MM.1S (cell line): ENCODE data around the gene DRC7.

ENCODE experiments used
- DNase-seq: peaks from one replicate; pipeline ENCODE4 v3.0.0-alpha.2; 2015
- H2AFZ ChIP-seq: fragments of 300-600 bp; sonication (generic); 2 replicates; pipeline ENCODE4 v1.6.0; 2016; ENCODE audit warnings: antibody characterized with exemption, low read length
- H3F3A ChIP-seq: fragments of 300-600 bp; sonication (generic); 2 replicates; pipeline ENCODE4 v1.6.1; 2016; ENCODE audit warnings: mild to moderate bottlenecking, antibody characterized with exemption, low read length, moderate library complexity, mixed read lengths; ENCODE audit not compliant: insufficient read depth
- H3K27ac ChIP-seq: fragments of 300-600 bp; sonication (generic); 2 replicates; pipeline ENCODE4 v1.5.1; 2016; ENCODE audit warnings: mild to moderate bottlenecking, low read length
- H3K27me3 ChIP-seq: fragments of 300-600 bp; sonication (generic); replicated peaks from 2 replicates; pipeline ENCODE4 v1.6.0; 2016; ENCODE audit warnings: low read length; ENCODE audit not compliant: insufficient read depth
- H3K36me3 ChIP-seq: fragments of 300-600 bp; sonication (generic); replicated peaks from 2 replicates; pipeline ENCODE4 v1.6.1; 2016; ENCODE audit warnings: mild to moderate bottlenecking, low read length, mixed read lengths; ENCODE audit not compliant: insufficient read depth
- H3K4me1 ChIP-seq: fragments of 300-600 bp; sonication (generic); 2 replicates; pipeline ENCODE4 v1.6.1; 2016; ENCODE audit warnings: low read length, mixed read lengths
- H3K4me2 ChIP-seq: fragments of 300-600 bp; sonication (generic); 2 replicates; pipeline ENCODE4 v1.6.0; 2016; ENCODE audit warnings: low read depth, low read length
- H3K4me3 ChIP-seq: fragments of 300-600 bp; sonication (generic); 2 replicates; pipeline ENCODE4 v1.5.1; 2016; ENCODE audit warnings: low read length, mixed read lengths
- H3K79me2 ChIP-seq: fragments of 300-600 bp; sonication (generic); 2 replicates; pipeline ENCODE4 v1.6.1; 2016; ENCODE audit warnings: mixed run types, low read length, mixed read lengths
- H3K9ac ChIP-seq: fragments of 300-600 bp; sonication (generic); 2 replicates; pipeline ENCODE4 v1.6.1; 2016; ENCODE audit warnings: low read length, mixed read lengths
- H3K9me2 ChIP-seq: fragments of 300-600 bp; sonication (generic); replicated peaks from 2 replicates; pipeline ENCODE4 v1.6.1; 2016; ENCODE audit warnings: mild to moderate bottlenecking, low read length, mixed read lengths; ENCODE audit not compliant: insufficient read depth
- H3K9me3 ChIP-seq: fragments of 300-600 bp; sonication (generic); replicated peaks from 2 replicates; pipeline ENCODE4 v1.6.1; 2016; ENCODE audit warnings: mild to moderate bottlenecking, low read length, mixed read lengths; ENCODE audit not compliant: insufficient read depth
- H4K20me1 ChIP-seq: fragments of 300-600 bp; sonication (generic); 2 replicates; pipeline ENCODE4 v1.6.1; 2016; ENCODE audit warnings: mild to moderate bottlenecking, low read length, moderate library complexity, mixed read lengths; ENCODE audit not compliant: insufficient read depth
- EZH2 ChIP-seq: fragments of 300-600 bp; sonication (generic); optimal IDR thresholded peaks from 2 replicates; pipeline ENCODE3; 2017; ENCODE audit warnings: low read depth, mild to moderate bottlenecking, antibody characterized with exemption, low read length, mixed read lengths
- EZH2phosphoT487 ChIP-seq: fragments of 300-600 bp; sonication (generic); IDR thresholded peaks from 2 replicates; pipeline ENCODE4 v1.6.1; 2018; ENCODE audit warnings: antibody characterized with exemption, low read length
- TF ChIP-seq, protein P1 (sequence below): fragments of 300-600 bp; sonication (generic); IDR thresholded peaks from 2 replicates; pipeline ENCODE4 v1.5.1; 2016; ENCODE audit warnings: antibody characterized with exemption, low read length, mixed read lengths

The DRC7 gene

DNA sequence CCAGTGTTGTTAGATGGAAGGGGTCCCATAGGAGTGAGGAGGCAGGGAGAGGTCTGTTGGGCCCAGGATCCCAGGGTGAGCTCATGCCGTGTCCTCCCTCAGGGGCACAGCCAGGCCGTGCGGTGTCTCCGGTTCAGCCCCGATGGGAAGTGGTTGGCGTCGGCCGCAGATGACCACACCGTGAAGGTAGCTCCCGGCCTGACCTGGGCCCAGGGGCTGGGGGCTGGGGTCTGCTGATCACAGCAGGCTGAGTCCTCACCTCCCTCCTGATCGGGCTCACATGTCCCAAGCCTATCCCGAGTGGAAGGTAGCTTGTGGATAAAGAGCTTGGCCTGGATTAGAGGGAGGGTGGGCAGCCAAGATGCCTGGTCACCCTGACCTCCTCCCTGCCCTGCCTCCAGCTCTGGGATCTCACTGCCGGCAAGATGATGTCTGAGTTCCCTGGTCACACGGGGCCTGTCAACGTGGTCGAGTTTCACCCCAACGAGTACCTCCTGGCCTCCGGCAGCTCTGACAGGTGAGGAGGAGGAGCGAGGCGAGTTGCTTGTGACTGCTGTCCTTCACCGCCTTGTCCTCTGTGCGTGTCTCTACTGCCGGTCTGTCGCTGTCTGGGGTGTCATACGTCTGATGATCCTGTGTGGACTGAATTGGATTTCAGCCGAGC is 57.1 kb downstream of the DRC7 start:
- H3K36me3 ChIP-seq: no peaks in the 10 kb centered on the region
- no peaks in the 10 kb centered on the region for H3K4me1 ChIP-seq
- no peaks in the 10 kb centered on the region for H4K20me1 ChIP-seq
- DNase-seq: no peak
- no peak overlapping the region for H3K4me2 ChIP-seq
- no peaks in the 10 kb centered on the region for H3K79me2 ChIP-seq
- no peaks in the 10 kb centered on the region for H3K27me3 ChIP-seq
- no peak overlapping the region for H3K4me3 ChIP-seq
- no peaks in the 10 kb centered on the region for H3F3A ChIP-seq
- TF ChIP-seq EZH2phosphoT487 (no peak), EZH2 (no peak)
- TF ChIP-seq, protein P1, sequence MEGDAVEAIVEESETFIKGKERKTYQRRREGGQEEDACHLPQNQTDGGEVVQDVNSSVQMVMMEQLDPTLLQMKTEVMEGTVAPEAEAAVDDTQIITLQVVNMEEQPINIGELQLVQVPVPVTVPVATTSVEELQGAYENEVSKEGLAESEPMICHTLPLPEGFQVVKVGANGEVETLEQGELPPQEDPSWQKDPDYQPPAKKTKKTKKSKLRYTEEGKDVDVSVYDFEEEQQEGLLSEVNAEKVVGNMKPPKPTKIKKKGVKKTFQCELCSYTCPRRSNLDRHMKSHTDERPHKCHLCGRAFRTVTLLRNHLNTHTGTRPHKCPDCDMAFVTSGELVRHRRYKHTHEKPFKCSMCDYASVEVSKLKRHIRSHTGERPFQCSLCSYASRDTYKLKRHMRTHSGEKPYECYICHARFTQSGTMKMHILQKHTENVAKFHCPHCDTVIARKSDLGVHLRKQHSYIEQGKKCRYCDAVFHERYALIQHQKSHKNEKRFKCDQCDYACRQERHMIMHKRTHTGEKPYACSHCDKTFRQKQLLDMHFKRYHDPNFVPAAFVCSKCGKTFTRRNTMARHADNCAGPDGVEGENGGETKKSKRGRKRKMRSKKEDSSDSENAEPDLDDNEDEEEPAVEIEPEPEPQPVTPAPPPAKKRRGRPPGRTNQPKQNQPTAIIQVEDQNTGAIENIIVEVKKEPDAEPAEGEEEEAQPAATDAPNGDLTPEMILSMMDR: no peak
- no peak overlapping the region for H3K9ac ChIP-seq
- H3K9me3 ChIP-seq: no peaks in the 10 kb centered on the region
- no peak overlapping the region for H2AFZ ChIP-seq
- no peaks in the 10 kb centered on the region for H3K9me2 ChIP-seq
- H3K27ac ChIP-seq: no peak overlapping the region

DNA sequence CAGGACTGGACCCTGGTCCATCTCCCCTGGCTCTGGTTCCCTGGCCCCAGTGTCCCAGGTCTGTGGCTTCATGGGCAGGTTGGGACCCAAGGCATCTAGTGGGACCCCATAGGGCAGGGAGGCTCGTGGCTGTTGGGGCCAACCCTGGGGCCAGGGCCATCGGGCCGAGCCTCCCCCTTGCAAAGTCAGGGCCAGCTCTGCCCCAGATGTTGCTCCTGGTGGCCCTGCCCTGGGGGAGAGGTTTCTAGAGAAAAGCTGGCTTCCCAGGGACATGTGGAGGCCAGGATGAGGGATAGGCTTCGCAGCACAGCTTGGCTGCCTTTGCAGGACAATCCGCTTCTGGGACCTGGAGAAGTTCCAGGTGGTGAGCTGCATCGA is 57.6 kb downstream of the DRC7 start:
- Histone ChIP-seq H3K27ac (no peak overlapping the region), H3K4me3 (no peak overlapping the region), H3K4me1 (no peaks in the 10 kb centered on the region), H3K79me2 (no peaks in the 10 kb centered on the region), H2AFZ (no peak overlapping the region), H3K9me2 (no peaks in the 10 kb centered on the region), H3K9ac (no peak overlapping the region), H3F3A (no peaks in the 10 kb centered on the region), H3K27me3 (no peaks in the 10 kb centered on the region), H3K4me2 (no peak overlapping the region), H3K36me3 (no peaks in the 10 kb centered on the region), H3K9me3 (no peaks in the 10 kb centered on the region), H4K20me1 (no peaks in the 10 kb centered on the region)
- no peak for DNase-seq
- TF ChIP-seq, protein P1: no peak
- no peak for TF ChIP-seq EZH2phosphoT487
- TF ChIP-seq EZH2: no peak

DNA sequence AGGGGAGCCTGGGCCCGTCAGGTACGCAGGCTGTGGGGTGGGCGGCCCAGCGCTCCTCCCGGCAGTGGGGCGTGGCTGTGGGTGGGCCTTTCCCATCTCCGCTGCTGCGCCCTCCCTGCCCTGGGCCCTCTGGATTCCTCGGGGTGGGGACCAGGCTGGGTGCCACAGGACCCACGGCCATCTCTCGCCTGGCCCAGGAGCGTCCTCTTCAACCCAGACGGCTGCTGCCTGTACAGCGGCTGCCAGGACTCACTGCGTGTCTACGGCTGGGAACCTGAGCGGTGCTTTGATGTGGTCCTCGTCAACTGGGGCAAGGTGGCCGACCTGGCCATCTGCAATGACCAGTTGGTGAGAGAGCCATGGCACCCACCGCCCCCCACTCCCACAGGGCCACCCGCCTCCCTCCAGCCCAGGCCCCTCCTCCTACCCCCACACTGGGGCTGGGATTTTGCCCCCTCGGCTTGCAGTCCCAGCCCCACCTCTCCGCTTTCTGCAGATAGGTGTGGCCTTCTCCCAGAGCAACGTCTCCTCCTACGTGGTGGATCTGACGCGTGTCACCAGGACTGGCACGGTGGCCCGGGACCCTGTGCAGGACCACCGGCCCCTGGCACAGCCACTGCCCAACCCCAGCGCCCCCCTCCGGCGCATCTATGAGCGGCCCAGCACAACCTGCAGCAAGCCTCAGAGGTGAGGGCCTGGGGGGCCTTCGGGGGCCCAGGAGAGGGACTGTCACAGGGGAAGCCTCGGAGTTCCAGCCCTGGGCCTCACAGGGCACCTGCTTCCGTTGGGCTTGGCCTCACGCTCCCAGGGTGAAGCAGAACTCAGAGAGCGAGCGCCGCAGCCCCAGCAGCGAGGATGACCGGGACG is 58.2 kb downstream of the DRC7 start:
- no peaks in the 10 kb centered on the region for H3F3A ChIP-seq
- no peaks in the 10 kb centered on the region for H3K9me3 ChIP-seq
- no peaks in the 10 kb centered on the region for H4K20me1 ChIP-seq
- no peak overlapping the region for H3K9ac ChIP-seq
- H3K27me3 ChIP-seq: no peaks in the 10 kb centered on the region
- no peaks in the 10 kb centered on the region for H3K79me2 ChIP-seq
- no peaks in the 10 kb centered on the region for H3K36me3 ChIP-seq
- no peak for TF ChIP-seq EZH2phosphoT487
- TF ChIP-seq EZH2: no peak
- TF ChIP-seq, protein P1: no peak
- no peaks in the 10 kb centered on the region for H3K9me2 ChIP-seq
- H3K4me1 ChIP-seq: no peaks in the 10 kb centered on the region
- DNase-seq: no peak
- H3K4me3 ChIP-seq: no peak overlapping the region
- no peak overlapping the region for H2AFZ ChIP-seq
- H3K27ac ChIP-seq: no peak overlapping the region
- H3K4me2 ChIP-seq: no peak overlapping the region
